ENCODE measurements around the gene PRMT3. TPM values are rescaled to one million over a fixed set of nuclear protein-coding genes. Genes with fewer than 3 reads are reported as not detected.

PRMT3 gene
- total RNA-seq, 1 donor from 2014 or later, result 17.7 TPM

- Histone ChIP-seq H3K4me3 (no peak overlapping the region), H3K4me1 (no peaks in the 10 kb centered on the region), H3K27me3 (no peaks in the 10 kb centered on the region), H3K27ac (no peak overlapping the region), H3K36me3 (no peaks in the 10 kb centered on the region), H3K9me3 (no peaks in the 10 kb centered on the region)
- DNase-seq (ENCODE audit: extremely low spot score in 2 of 2), result no peak
- no peak for TF ChIP-seq CTCF (IDR thresholded peaks at IDR 0.05)
- no peak for TF ChIP-seq POLR2AphosphoS5 (IDR thresholded peaks at IDR 0.05; ENCODE audit: insufficient read depth in 1 of 2, low read depth in 1 of 2)
- no peak for TF ChIP-seq POLR2A (IDR thresholded peaks at IDR 0.05)
- intact Hi-C loops (cut with DNase I), result no loop called here
Measured at GRCh38 chr11:20518323-20518834, 130.9 kb downstream of the PRMT3 start.

GRCh38 chr11:20522536-20522935 lies 135.0 kb downstream of the PRMT3 start:
- intact Hi-C loops (cut with DNase I), result no loop called here
- TF ChIP-seq POLR2AphosphoS5 (IDR thresholded peaks at IDR 0.05; ENCODE audit: insufficient read depth in 1 of 2, low read depth in 1 of 2), result no peak
- TF ChIP-seq CTCF (IDR thresholded peaks at IDR 0.05), result no peak
- TF ChIP-seq POLR2A (IDR thresholded peaks at IDR 0.05), result no peak
- Histone ChIP-seq H3K27ac (no peak overlapping the region), H3K27me3 (no peaks in the 10 kb centered on the region), H3K4me3 (no peak overlapping the region), H3K9me3 (no peaks in the 10 kb centered on the region), H3K4me1 (no peaks in the 10 kb centered on the region), H3K36me3 (no peaks in the 10 kb centered on the region)
- DNase-seq (ENCODE audit: extremely low spot score in 2 of 2), result no peak

- H3K4me3 ChIP-seq, result no peak overlapping the region
- no peaks in the 10 kb centered on the region for H3K27me3 ChIP-seq
- TF ChIP-seq POLR2AphosphoS5 (IDR thresholded peaks at IDR 0.05; ENCODE audit: insufficient read depth in 1 of 2, low read depth in 1 of 2), result no peak
- TF ChIP-seq CTCF (IDR thresholded peaks at IDR 0.05), result no peak
- no peak for TF ChIP-seq POLR2A (IDR thresholded peaks at IDR 0.05)
- intact Hi-C loops (cut with DNase I), result no loop called here
- no peaks in the 10 kb centered on the region for H3K4me1 ChIP-seq
- no peak overlapping the region for H3K27ac ChIP-seq
- H3K36me3 ChIP-seq, result no peaks in the 10 kb centered on the region
- H3K9me3 ChIP-seq, result no peaks in the 10 kb centered on the region
- no peak for DNase-seq (ENCODE audit: extremely low spot score in 2 of 2)
Measured at GRCh38 chr11:20529757-20530156, 142.2 kb downstream of the PRMT3 start.

- H3K36me3 ChIP-seq, result no peaks in the 10 kb centered on the region
- intact Hi-C loops (cut with DNase I), result no loop called here
- H3K27me3 ChIP-seq, result no peaks in the 10 kb centered on the region
- H3K9me3 ChIP-seq, result no peaks in the 10 kb centered on the region
- H3K4me1 ChIP-seq, result no peaks in the 10 kb centered on the region
- no peak for TF ChIP-seq CTCF (IDR thresholded peaks at IDR 0.05)
- no peak for TF ChIP-seq POLR2A (IDR thresholded peaks at IDR 0.05)
- TF ChIP-seq POLR2AphosphoS5 (IDR thresholded peaks at IDR 0.05; ENCODE audit: insufficient read depth in 1 of 2, low read depth in 1 of 2), result no peak
- no peak overlapping the region for H3K27ac ChIP-seq
- DNase-seq (ENCODE audit: extremely low spot score in 2 of 2), result no peak
- no peak overlapping the region for H3K4me3 ChIP-seq
Measured at GRCh38 chr11:20530942-20531703, 143.6 kb downstream of the PRMT3 start.

GRCh38 chr11:20535271-20535881 lies 147.9 kb downstream of the PRMT3 start:
- DNase-seq (ENCODE audit: extremely low spot score in 2 of 2), result no peak
- Histone ChIP-seq H3K4me3 (no peak overlapping the region), H3K4me1 (no peaks in the 10 kb centered on the region), H3K36me3 (no peaks in the 10 kb centered on the region), H3K27me3 (no peaks in the 10 kb centered on the region), H3K9me3 (no peaks in the 10 kb centered on the region), H3K27ac (no peak overlapping the region)
- no peak for TF ChIP-seq POLR2A (IDR thresholded peaks at IDR 0.05)
- no peak for TF ChIP-seq CTCF (IDR thresholded peaks at IDR 0.05)
- no peak for TF ChIP-seq POLR2AphosphoS5 (IDR thresholded peaks at IDR 0.05; ENCODE audit: insufficient read depth in 1 of 2, low read depth in 1 of 2)
- intact Hi-C loops (cut with DNase I), result no loop called here
